H1 (cell line): ENCODE results near the gene ZNF407. TPM values are rescaled to one million over a fixed set of nuclear protein-coding genes. Genes with fewer than 3 reads are reported as not detected.

Experiments used
- CTCF ChIA-PET: fragments of 300-600 bp; sonication (Branson Sonifier 250); formaldehyde crosslinking; loops from one replicate; lab custom pipeline; 2021; ENCODE audit not compliant: partially characterized antibody; lab: Charles Lee
- POLR2A ChIA-PET: fragments of 300-600 bp; sonication (Branson Sonifier 250); formaldehyde crosslinking; loops from one replicate; lab custom pipeline; 2021; ENCODE audit warnings: inconsistent platforms; ENCODE audit not compliant: partially characterized antibody; lab: Charles Lee
- DNase-seq, 2 experiments: peaks; one replicate each; pipeline versions ENCODE4 v3.0.0 to v3.0.0-alpha.2; 2010 to 2022; ENCODE audit warnings: low spot score in 2 of 2, low read depth in 1 of 2, mixed read lengths in 1 of 2
- FAIRE-seq: peaks from 2 replicates; lab custom pipeline; 2011; peaks lifted over from hg19 to GRCh38; lab: Jason Lieb, UNC
- H2AFZ ChIP-seq: 2 replicates; pipeline ENCODE4 v1.8.1; 2012; ENCODE audit warnings: low read length, inconsistent platforms
- H2AK5ac ChIP-seq: 2 replicates; pipeline ENCODE4 v1.6.1; 2013; ENCODE audit warnings: low read depth, low read length
- H2BK120ac ChIP-seq: replicated peaks from 2 replicates; pipeline ENCODE3; 2013; ENCODE audit warnings: low read depth, low read length, inconsistent platforms
- H2BK12ac ChIP-seq: 2 replicates; pipeline ENCODE4 v1.6.1; 2013; ENCODE audit warnings: low read depth, low read length
- H2BK15ac ChIP-seq: 2 replicates; pipeline ENCODE4 v1.6.1; 2013; ENCODE audit warnings: low read length
- H2BK20ac ChIP-seq: 2 replicates; pipeline ENCODE4 v1.6.1; 2013; ENCODE audit warnings: low read length
- H2BK5ac ChIP-seq: 2 replicates; pipeline ENCODE4 v1.6.1; 2013; ENCODE audit warnings: low read depth, low read length
- H3K14ac ChIP-seq: 2 replicates; pipeline ENCODE4 v1.6.1; 2013; ENCODE audit warnings: inconsistent platforms; ENCODE audit not compliant: insufficient read length
- H3K18ac ChIP-seq: 2 replicates; pipeline ENCODE4 v1.6.1; 2013; ENCODE audit warnings: low read length; ENCODE audit errors: extremely low read depth
- H3K23ac ChIP-seq: 2 replicates; pipeline ENCODE4 v1.6.1; 2013; ENCODE audit warnings: inconsistent platforms; ENCODE audit not compliant: insufficient read length
- H3K23me2 ChIP-seq: 2 replicates; pipeline ENCODE4 v1.6.1; 2013; ENCODE audit warnings: low read depth, low read length
- H3K27ac ChIP-seq: 2 replicates; pipeline ENCODE4 v1.6.1; 2011; ENCODE audit warnings: low read depth, low read length, inconsistent platforms
- H3K27me3 ChIP-seq, 4 experiments: replicated peaks in 1 of 4; 1 replicate in 1 of 4; 2 replicates in 3 of 4; pipeline versions ENCODE4 v1.6.1 to v1.8.1; 2011 to 2013; ENCODE audit warnings: low read length in 3 of 4, mild to moderate bottlenecking in 3 of 4, inconsistent platforms in 2 of 4, mixed read lengths in 2 of 4, moderate library complexity in 1 of 4; ENCODE audit not compliant: control insufficient read depth in 3 of 4, insufficient read depth in 3 of 4; ENCODE audit errors: extremely low read depth in 1 of 4
- H3K36me3 ChIP-seq, 4 experiments: 2 replicates each; pipeline versions ENCODE4 v1.6.1 to v1.8.1; 2011 to 2013; ENCODE audit warnings: mild to moderate bottlenecking in 4 of 4, low read length in 3 of 4, moderate library complexity in 2 of 4, control low read depth in 1 of 4, inconsistent platforms in 1 of 4; ENCODE audit not compliant: insufficient read depth in 4 of 4, control insufficient read depth in 2 of 4
- H3K4ac ChIP-seq: replicated peaks from 2 replicates; pipeline ENCODE3; 2013; ENCODE audit warnings: low read length, low read depth, mixed read lengths, inconsistent platforms; ENCODE audit not compliant: insufficient read length
- H3K4me1 ChIP-seq, 4 experiments: replicated peaks in 1 of 4; 1 replicate in 1 of 4; 2 replicates in 3 of 4; pipeline versions ENCODE4 v1.6.1 to v1.8.1; 2011 to 2013; ENCODE audit warnings: low read length in 3 of 4, inconsistent platforms in 2 of 4, mixed read lengths in 1 of 4; ENCODE audit not compliant: insufficient read depth in 4 of 4, control insufficient read depth in 3 of 4
- H3K4me2 ChIP-seq, 2 experiments: 2 replicates each; pipeline versions ENCODE4 v1.6.1 to v1.8.1; 2011 to 2013; ENCODE audit warnings: low read depth in 2 of 2, low read length in 2 of 2, control low read depth in 1 of 2, inconsistent platforms in 1 of 2, mild to moderate bottlenecking in 1 of 2; ENCODE audit not compliant: insufficient read depth in 1 of 2
- H3K4me3 ChIP-seq, 4 experiments: fragments of 200-600, 300-600 bp in 1 of 4; sonication (generic), shearing (Covaris generic), sonication (Bioruptor Twin) in 1 of 4; 2 replicates each; pipeline versions ENCODE4 v1.5.1 to v1.8.1; 2011 to 2016; ENCODE audit warnings: low read length in 4 of 4, low read depth in 3 of 4, control low read depth in 2 of 4, inconsistent platforms in 2 of 4, mild to moderate bottlenecking in 2 of 4, mixed read lengths in 1 of 4, moderate library complexity in 1 of 4; ENCODE audit not compliant: insufficient read depth in 2 of 4; ENCODE audit errors: extremely low read depth in 1 of 4
- H3K56ac ChIP-seq: replicated peaks from 2 replicates; pipeline ENCODE3; 2013; ENCODE audit warnings: low read depth, mild to moderate bottlenecking, mixed read lengths, low read length, inconsistent platforms; ENCODE audit not compliant: insufficient read length
- H3K79me1 ChIP-seq: 2 replicates; pipeline ENCODE4 v1.6.1; 2013; ENCODE audit warnings: low read depth, low read length, control low read depth
- H3K79me2 ChIP-seq, 2 experiments: 2 replicates each; pipeline versions ENCODE4 v1.6.1 to v1.8.1; 2012 to 2013; ENCODE audit warnings: low read length in 2 of 2, mild to moderate bottlenecking in 2 of 2, inconsistent platforms in 1 of 2; ENCODE audit not compliant: insufficient read depth in 2 of 2, control insufficient read depth in 1 of 2
- H3K9ac ChIP-seq, 4 experiments: replicated peaks in 1 of 4; 1 replicate in 1 of 4; 2 replicates in 3 of 4; pipeline versions ENCODE4 v1.6.1 to v1.8.1; 2011 to 2013; ENCODE audit warnings: low read depth in 3 of 4, low read length in 3 of 4, control low read depth in 2 of 4, mild to moderate bottlenecking in 2 of 4, moderate library complexity in 2 of 4, inconsistent platforms in 1 of 4; ENCODE audit errors: extremely low read depth in 1 of 4
- H3K9me3 ChIP-seq, 2 experiments: 2 replicates each; pipeline versions ENCODE4 v1.6.1 to v1.8.1; 2012 to 2013; ENCODE audit warnings: mild to moderate bottlenecking in 2 of 2, moderate library complexity in 2 of 2, control low read depth in 1 of 2, inconsistent platforms in 1 of 2, low read depth in 1 of 2, low read length in 1 of 2, mixed read lengths in 1 of 2; ENCODE audit not compliant: insufficient read depth in 2 of 2
- H4K20me1 ChIP-seq, 2 experiments: replicated peaks in 1 of 2; 2 replicates each; pipeline versions ENCODE3 to v1.8.1; 2011 to 2013; ENCODE audit warnings: inconsistent platforms in 2 of 2, low read length in 2 of 2, mild to moderate bottlenecking in 1 of 2; ENCODE audit not compliant: insufficient read depth in 2 of 2, control insufficient read depth in 1 of 2
- H4K5ac ChIP-seq: 2 replicates; pipeline ENCODE4 v1.6.1; 2013; ENCODE audit warnings: low read length, low read depth, mixed read lengths, inconsistent platforms; ENCODE audit not compliant: insufficient read length
- H4K8ac ChIP-seq: 2 replicates; pipeline ENCODE4 v1.8.0; 2013; ENCODE audit warnings: mild to moderate bottlenecking, moderate library complexity, low read length, inconsistent platforms; ENCODE audit not compliant: insufficient read depth; ENCODE audit errors: extremely low read depth
- H4K91ac ChIP-seq: replicated peaks from 2 replicates; pipeline ENCODE3; 2013; ENCODE audit warnings: low read length, mixed read lengths, inconsistent platforms; ENCODE audit not compliant: insufficient read length
- ASH2L ChIP-seq: fragments of 200-600, 300-600 bp; sonication (generic); IDR thresholded peaks from one replicate; pipeline ENCODE4 v1.7.1; 2017; ENCODE audit warnings: low read length
- BACH1 ChIP-seq: IDR thresholded peaks from 2 replicates; pipeline ENCODE4 v1.6.1; 2012; ENCODE audit warnings: low read length, improper control_type of control experiment
- CBX8 ChIP-seq: fragments of 300-800, 300-1000 bp; sonication (generic); IDR thresholded peaks from 2 replicates; pipeline ENCODE4 v1.7.1; 2016; ENCODE audit warnings: low read depth, low read length, borderline replicate concordance
- CEBPB ChIP-seq: IDR thresholded peaks from 2 replicates; pipeline ENCODE4 v1.6.1; 2012; ENCODE audit warnings: low read depth, low read length
- EGR1 ChIP-seq: IDR thresholded peaks from 2 replicates; pipeline ENCODE4 v1.6.1; 2011; ENCODE audit warnings: low read depth, low read length, borderline replicate concordance
- GTF2F1 ChIP-seq: IDR thresholded peaks from 2 replicates; pipeline ENCODE4 v1.6.1; 2012; ENCODE audit warnings: low read depth, low read length, improper control_type of control experiment, borderline replicate concordance
- MAFK ChIP-seq: IDR thresholded peaks from 2 replicates; pipeline ENCODE4 v1.6.1; 2012; ENCODE audit warnings: low read depth, mild to moderate bottlenecking, improper control_type of control experiment, low read length
- POLR2A ChIP-seq, 2 experiments: IDR thresholded peaks; 1 replicate in 1 of 2; 2 replicates in 1 of 2; pipeline ENCODE4 v1.6.1; 2011; ENCODE audit warnings: low read depth in 2 of 2, low read length in 2 of 2, mild to moderate bottlenecking in 2 of 2; ENCODE audit errors: control extremely low read depth in 1 of 2
- RBBP5 ChIP-seq: IDR thresholded peaks from 2 replicates; pipeline ENCODE4 v1.7.1; 2012; ENCODE audit warnings: low read depth, mild to moderate bottlenecking, inconsistent platforms, low read length, moderate library complexity, borderline replicate concordance
- SIX5 ChIP-seq: IDR thresholded peaks from 2 replicates; pipeline ENCODE4 v1.6.1; 2011; ENCODE audit warnings: mild to moderate bottlenecking, low read depth, low read length
- SP4 ChIP-seq: IDR thresholded peaks from 2 replicates; pipeline ENCODE4 v1.6.1; 2012; ENCODE audit warnings: low read length, inconsistent platforms
- TCF12 ChIP-seq: IDR thresholded peaks from 2 replicates; pipeline ENCODE4 v1.6.1; 2011; ENCODE audit warnings: low read depth, mild to moderate bottlenecking, low read length
- TEAD4 ChIP-seq: IDR thresholded peaks from 2 replicates; pipeline ENCODE4 v1.6.1; 2012; ENCODE audit warnings: low read depth, low read length, inconsistent platforms, mixed read lengths
- WGBS, 2 experiments: shearing (Covaris generic) in 1 of 2; methylation state at CpG; one replicate each; pipeline versions ENCODE4 v1.1.6 to v1.1.7; 2013 to 2015; ENCODE audit warnings: low lambda C conversion rate in 2 of 2, mixed read lengths in 2 of 2, inconsistent platforms in 1 of 2, low coverage in 1 of 2, missing lambda C conversion rate in 1 of 2; ENCODE audit not compliant: insufficient replicate concordance in 2 of 2, insufficient coverage in 1 of 2, insufficient read length in 1 of 2; ENCODE audit errors: extremely low coverage in 1 of 2, missing lambda C conversion rate in 1 of 2; 5-methylcytosine and 5-hydroxymethylcytosine counted together
- polyA plus RNA-seq, 7 experiments: library from polyadenylated mRNA; depleted of rRNA in 3 of 7; stranded (reverse) in 5 of 7; unstranded in 2 of 7; fragments of >200 nt in 5 of 7; fragments of 200-250 nt in 2 of 7; gene quantifications; 1 replicate in 5 of 7; 2 replicates in 1 of 7; 4 replicates in 1 of 7; pipeline versions ENCODE4 v1.2.1 to v1.2.3, GENCODE V29; 2011 to 2013; ENCODE audit warnings: missing spikeins in 2 of 7, mixed read lengths in 2 of 7
- total RNA-seq: library from RNA; stranded (reverse); fragmentation: NEBNext Ultra II Directional; extraction: Animal tissue kit (Norgen Biotek cat#: 25700); gene quantifications from 2 replicates; pipeline ENCODE4 v1.2.1, GENCODE V29; 2021
- TF ChIP-seq, protein P1 (sequence below): IDR thresholded peaks from 2 replicates; pipeline ENCODE4 v1.6.1; 2011; ENCODE audit warnings: low read length, improper control_type of control experiment
- TF ChIP-seq, protein P2 (sequence below): IDR thresholded peaks from 2 replicates; pipeline ENCODE4 v1.6.1; 2011; ENCODE audit warnings: low read depth, mild to moderate bottlenecking, low read length; ENCODE audit not compliant: insufficient read depth

Gene ZNF407
- total and polyA plus RNA-seq, 2 of the 8 experiments (the other 6 are each of a cell fraction or from before 2014, with no cell fraction given), result 1.5 to 6.8 TPM

DNA sequence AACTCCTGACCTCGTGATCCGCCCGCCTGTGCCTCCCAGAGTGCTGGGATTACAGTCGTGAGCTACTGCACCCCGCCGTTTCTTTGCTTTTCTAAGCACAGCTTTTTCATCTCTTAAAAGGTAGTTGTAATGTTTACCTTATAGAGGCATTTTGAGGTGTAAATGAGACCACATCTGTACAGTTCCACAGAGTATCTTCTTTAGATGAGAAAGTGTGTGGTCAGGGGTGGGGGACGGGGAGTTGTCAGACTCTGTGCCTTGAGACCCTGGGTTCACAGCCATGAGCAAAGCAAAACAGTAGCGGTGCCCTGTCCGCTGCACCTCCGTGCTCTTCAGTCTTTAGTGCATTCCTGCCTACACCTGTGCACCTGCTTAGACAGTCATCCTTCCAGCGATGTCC is 251.6 kb downstream of the ZNF407 start:
- H3K9me3 ChIP-seq, result no peaks in the 10 kb centered on the region
- POLR2A ChIA-PET, result no interaction called here
- H3K18ac ChIP-seq, result no peak overlapping the region
- H2BK120ac ChIP-seq, result no peak overlapping the region
- H2BK15ac ChIP-seq, result no peak overlapping the region
- H2AFZ ChIP-seq, result no peak overlapping the region
- no peak overlapping the region for H3K56ac ChIP-seq
- no peaks in the 10 kb centered on the region for H3K27me3 ChIP-seq
- no peak overlapping the region for H2AK5ac ChIP-seq
- no peak overlapping the region for H2BK20ac ChIP-seq
- no peaks in the 10 kb centered on the region for H3K23me2 ChIP-seq
- CTCF ChIA-PET, result no interaction called here
- H3K36me3 ChIP-seq, result no peaks in the 10 kb centered on the region
- DNase-seq (no peak), FAIRE-seq (no peak)
- H4K20me1 ChIP-seq, result no peaks in the 10 kb centered on the region
- no peak overlapping the region for H3K4me2 ChIP-seq
- no peak overlapping the region for H3K9ac ChIP-seq
- no peak overlapping the region for H2BK12ac ChIP-seq
- H4K8ac ChIP-seq, result no peak overlapping the region
- 92% methylated on average over 11 of the region's 11 CpGs; no CpG with 5 or more reads in 1 of the 2 experiments for WGBS, 2 experiments
- no peak overlapping the region for H3K4me3 ChIP-seq
- no peaks in the 10 kb centered on the region; the same call in 1 of the 2 replicates for H3K79me1 ChIP-seq
- no peak overlapping the region for H2BK5ac ChIP-seq
- H3K79me2 ChIP-seq, result no peaks in the 10 kb centered on the region
- no peak overlapping the region for H3K4ac ChIP-seq
- H3K4me1 ChIP-seq, result no peaks in the 10 kb centered on the region
- H4K91ac ChIP-seq, result no peak overlapping the region
- H4K5ac ChIP-seq, result no peak overlapping the region
- no peak overlapping the region for H3K27ac ChIP-seq
- H3K23ac ChIP-seq, result no peak overlapping the region
- no peak overlapping the region for H3K14ac ChIP-seq
- TF ChIP-seq CBX8 (no peak), SP4 (no peak), EGR1 (no peak), BACH1 (no peak), GTF2F1 (no peak), SIX5 (no peak), POLR2A (IDR thresholded peaks at IDR 0.05; ENCODE audit: control extremely low read depth in 1 of 2, low read depth in 2 of 2, low read length in 2 of 2) (no peak), TCF12 (no peak), TEAD4 (no peak), RBBP5 (no peak), CEBPB (no peak), ASH2L (no peak), MAFK (no peak)
- TF ChIP-seq, protein P1, sequence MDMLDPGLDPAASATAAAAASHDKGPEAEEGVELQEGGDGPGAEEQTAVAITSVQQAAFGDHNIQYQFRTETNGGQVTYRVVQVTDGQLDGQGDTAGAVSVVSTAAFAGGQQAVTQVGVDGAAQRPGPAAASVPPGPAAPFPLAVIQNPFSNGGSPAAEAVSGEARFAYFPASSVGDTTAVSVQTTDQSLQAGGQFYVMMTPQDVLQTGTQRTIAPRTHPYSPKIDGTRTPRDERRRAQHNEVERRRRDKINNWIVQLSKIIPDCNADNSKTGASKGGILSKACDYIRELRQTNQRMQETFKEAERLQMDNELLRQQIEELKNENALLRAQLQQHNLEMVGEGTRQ, result no peak
- TF ChIP-seq, protein P2, sequence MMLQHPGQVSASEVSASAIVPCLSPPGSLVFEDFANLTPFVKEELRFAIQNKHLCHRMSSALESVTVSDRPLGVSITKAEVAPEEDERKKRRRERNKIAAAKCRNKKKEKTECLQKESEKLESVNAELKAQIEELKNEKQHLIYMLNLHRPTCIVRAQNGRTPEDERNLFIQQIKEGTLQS, result no peak
